ENCODE measurements around the gene PDS5A.

DNA sequence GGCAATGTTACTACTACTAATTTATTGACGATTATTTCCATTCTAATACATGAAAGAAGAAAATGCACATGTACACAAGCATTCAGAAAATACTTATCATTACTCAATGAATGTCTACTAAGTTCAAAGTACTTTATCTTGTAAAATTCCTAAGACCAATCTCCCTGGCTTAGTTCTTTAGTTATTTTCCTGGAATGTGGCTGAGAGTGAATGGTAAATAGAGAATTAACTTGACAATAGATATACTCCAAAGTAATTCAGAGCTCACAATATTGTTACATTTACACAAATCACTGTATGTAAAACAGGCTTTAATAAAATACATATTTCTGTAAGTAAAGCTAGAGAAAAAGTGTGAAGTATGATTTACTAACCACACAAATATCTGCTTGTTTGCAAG, 79.7 kb downstream of the PDS5A start:
- TF ChIP-seq, protein P1, sequence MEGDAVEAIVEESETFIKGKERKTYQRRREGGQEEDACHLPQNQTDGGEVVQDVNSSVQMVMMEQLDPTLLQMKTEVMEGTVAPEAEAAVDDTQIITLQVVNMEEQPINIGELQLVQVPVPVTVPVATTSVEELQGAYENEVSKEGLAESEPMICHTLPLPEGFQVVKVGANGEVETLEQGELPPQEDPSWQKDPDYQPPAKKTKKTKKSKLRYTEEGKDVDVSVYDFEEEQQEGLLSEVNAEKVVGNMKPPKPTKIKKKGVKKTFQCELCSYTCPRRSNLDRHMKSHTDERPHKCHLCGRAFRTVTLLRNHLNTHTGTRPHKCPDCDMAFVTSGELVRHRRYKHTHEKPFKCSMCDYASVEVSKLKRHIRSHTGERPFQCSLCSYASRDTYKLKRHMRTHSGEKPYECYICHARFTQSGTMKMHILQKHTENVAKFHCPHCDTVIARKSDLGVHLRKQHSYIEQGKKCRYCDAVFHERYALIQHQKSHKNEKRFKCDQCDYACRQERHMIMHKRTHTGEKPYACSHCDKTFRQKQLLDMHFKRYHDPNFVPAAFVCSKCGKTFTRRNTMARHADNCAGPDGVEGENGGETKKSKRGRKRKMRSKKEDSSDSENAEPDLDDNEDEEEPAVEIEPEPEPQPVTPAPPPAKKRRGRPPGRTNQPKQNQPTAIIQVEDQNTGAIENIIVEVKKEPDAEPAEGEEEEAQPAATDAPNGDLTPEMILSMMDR (IDR thresholded peaks at IDR 0.05; ENCODE audit: low read depth, low read length) = no peak
- TF ChIP-seq EZH2phosphoT487 (IDR thresholded peaks at IDR 0.05; ENCODE audit: low read depth) = no peak
